GM19452 (cell line): Measurements from ENCODE around the gene GPR137.

Experiments
- ATAC-seq: cut with Tn5 transposase; IDR thresholded peaks from one replicate; pipeline ENCODE4 v1.9.1; 2021; ENCODE audit not compliant: unreplicated experiment

Gene GPR137

GRCh38 chr11:64249038-64249437, 36.6 kb upstream of the GPR137 start:
- no peak for ATAC-seq

- no peak for ATAC-seq
These were observed 35.9 kb upstream of the GPR137 start for GRCh38 chr11:64249563-64250414.

- no peak for ATAC-seq
These were observed 35.1 kb upstream of the GPR137 start for GRCh38 chr11:64250415-64251015.

GRCh38 chr11:64251016-64251752, 34.5 kb upstream of the GPR137 start, which contains the start of gene PLCB3:
TSS of gene PLCB3 (plus strand) at chr11:64251530. CDS start at chr11:64251650, 120 bp downstream.
- ATAC-seq = no peak

GRCh38 chr11:64251753-64252002, 34.0 kb upstream of the GPR137 start:
- no peak for ATAC-seq

- ATAC-seq = no peak
These were observed 33.4 kb upstream of the GPR137 start for GRCh38 chr11:64252003-64252872.

- no peak for ATAC-seq
These were observed 32.6 kb upstream of the GPR137 start for GRCh38 chr11:64253043-64253442.

- no peak for ATAC-seq
These were observed 32.2 kb upstream of the GPR137 start for GRCh38 chr11:64253481-64253880.

- ATAC-seq = no peak
These were observed 31.3 kb upstream of the GPR137 start for GRCh38 chr11:64254326-64254725.

GRCh38 chr11:64255135-64256128, 30.2 kb upstream of the GPR137 start:
- no peak for ATAC-seq

GRCh38 chr11:64256300-64256699, 29.3 kb upstream of the GPR137 start:
- ATAC-seq = no peak

GRCh38 chr11:64258356-64258755, 27.3 kb upstream of the GPR137 start:
- no peak for ATAC-seq

- no peak for ATAC-seq
These were observed 26.6 kb upstream of the GPR137 start for GRCh38 chr11:64258946-64259532.

- no peak for ATAC-seq
These were observed 26.0 kb upstream of the GPR137 start for GRCh38 chr11:64259533-64260067.

- no peak for ATAC-seq
These were observed 25.4 kb upstream of the GPR137 start for GRCh38 chr11:64260147-64260708.

GRCh38 chr11:64261556-64262080, 24.0 kb upstream of the GPR137 start:
- ATAC-seq = no peak

GRCh38 chr11:64262271-64263002, 23.2 kb upstream of the GPR137 start:
- ATAC-seq = no peak
